GM23248 (cell line): ENCODE results near the gene LRRC37A3. TPM values are rescaled to one million over a fixed set of nuclear protein-coding genes. Genes with fewer than 3 reads are reported as not detected.
"Not testable (repeated sequence)": the region's sequence is repeated elsewhere in the genome, so short reads cannot be mapped to it uniquely, and the experiment has no call there.

Experiments
- DNase-seq: peaks from one replicate; pipeline ENCODE4 v3.0.0-alpha.2; 2015
- H2AFZ ChIP-seq: fragments of 200-600 bp; sonication (generic); 2 replicates; pipeline ENCODE4 v1.6.1; 2016; ENCODE audit warnings: antibody characterized with exemption
- H3F3A ChIP-seq: fragments of 200-600 bp; sonication (generic); 2 replicates; pipeline ENCODE4 v1.6.1; 2016; ENCODE audit warnings: mild to moderate bottlenecking, antibody characterized with exemption, mixed run types; ENCODE audit not compliant: insufficient read depth
- H3K27ac ChIP-seq: fragments of 200-600 bp; sonication (generic); 2 replicates; pipeline ENCODE4 v1.5.1; 2016; ENCODE audit warnings: mild to moderate bottlenecking
- H3K27me3 ChIP-seq: fragments of 200-600 bp; sonication (generic); replicated peaks from 2 replicates; pipeline ENCODE4 v1.6.1; 2016; ENCODE audit warnings: mild to moderate bottlenecking; ENCODE audit not compliant: insufficient read depth
- H3K36me3 ChIP-seq: fragments of 200-600 bp; sonication (generic); 2 replicates; pipeline ENCODE4 v1.6.1; 2016; ENCODE audit warnings: low read depth, mild to moderate bottlenecking
- H3K4me1 ChIP-seq: fragments of 200-600 bp; sonication (generic); 2 replicates; pipeline ENCODE4 v1.6.1; 2016; ENCODE audit warnings: mild to moderate bottlenecking; ENCODE audit not compliant: insufficient read depth
- H3K4me2 ChIP-seq: fragments of 200-600 bp; sonication (generic); one replicate; pipeline ENCODE4 v1.6.1; 2016; ENCODE audit warnings: mild to moderate bottlenecking; ENCODE audit not compliant: unreplicated experiment
- H3K4me3 ChIP-seq: fragments of 200-600 bp; sonication (generic); 2 replicates; pipeline ENCODE4 v1.5.1; 2016; ENCODE audit warnings: mild to moderate bottlenecking
- H3K79me2 ChIP-seq: fragments of 200-600 bp; sonication (generic); 2 replicates; pipeline ENCODE4 v1.6.1; 2016; ENCODE audit warnings: mild to moderate bottlenecking; ENCODE audit not compliant: insufficient read depth
- H3K9ac ChIP-seq: fragments of 200-600 bp; sonication (generic); 2 replicates; pipeline ENCODE4 v1.6.1; 2016; ENCODE audit warnings: mild to moderate bottlenecking
- H3K9me2 ChIP-seq: fragments of 200-600 bp; sonication (generic); 2 replicates; pipeline ENCODE4 v1.6.1; 2016; ENCODE audit warnings: mixed run types, mild to moderate bottlenecking, moderate library complexity; ENCODE audit not compliant: insufficient read depth
- H3K9me3 ChIP-seq: fragments of 200-600 bp; sonication (generic); one replicate; pipeline ENCODE4 v1.6.1; 2017; ENCODE audit warnings: low read depth
- H4K20me1 ChIP-seq: fragments of 200-600 bp; sonication (generic); 2 replicates; pipeline ENCODE4 v1.6.0; 2016; ENCODE audit not compliant: insufficient read depth
- EZH2 ChIP-seq: fragments of 200-600 bp; sonication (generic); IDR thresholded peaks from 2 replicates; pipeline ENCODE4 v1.6.1; 2018; ENCODE audit warnings: antibody characterized with exemption, mild to moderate bottlenecking; ENCODE audit not compliant: insufficient read depth, poor library complexity, severe bottlenecking
- EZH2phosphoT487 ChIP-seq: fragments of 200-600 bp; sonication (generic); IDR thresholded peaks from 2 replicates; pipeline ENCODE4 v1.6.1; 2018; ENCODE audit warnings: antibody characterized with exemption, moderate library complexity, mild to moderate bottlenecking, low read depth; ENCODE audit not compliant: insufficient read depth
- WGBS, 2 experiments: methylation state at CpG; one replicate each; pipeline ENCODE4 v1.1.6; 2015 to 2017; ENCODE audit warnings: low lambda C conversion rate in 2 of 2, low coverage in 1 of 2; ENCODE audit errors: missing lambda C conversion rate in 2 of 2; 5-methylcytosine and 5-hydroxymethylcytosine counted together
- in situ Hi-C: fragments of 300-500 bp; cut with MboI; formaldehyde crosslinking; loops from 2 replicates; pipeline ENCODE4 v1.15.0; 2020
- polyA plus RNA-seq: library from polyadenylated mRNA; unstranded; fragments of >200 nt; fragmentation: Nextera tagmentation; extraction: Ambion mirVana; gene quantifications from 2 replicates; pipeline ENCODE4 v1.2.1, GENCODE V29; 2016
- total RNA-seq: library from RNA; depleted of rRNA; stranded (reverse); fragments of >200 nt; shearing (Covaris generic); gene quantifications from 2 replicates; pipeline ENCODE4 v1.2.3, GENCODE V29; 2014

LRRC37A3 gene
- total and polyA plus RNA-seq, 2 experiments from 2014 or later: 3.1 to 5.7 TPM

GRCh38 chr17:64940055-64940454, 20.8 kb upstream of the LRRC37A3 start:
- H3K4me1 ChIP-seq: no peaks in the 10 kb centered on the region
- H3K27ac ChIP-seq: no peak overlapping the region
- in situ Hi-C loops: no loop called here
- H3K27me3 ChIP-seq: peaks cover 23% of the 10 kb centered on the region; the same call in 1 of the 2 replicates
- no peak for DNase-seq
- WGBS, 2 experiments: 89 to 93% methylated on average over 4 of the region's 4 CpGs
- H3K79me2 ChIP-seq: no peaks in the 10 kb centered on the region
- H2AFZ ChIP-seq: no peak overlapping the region
- H3K4me2 ChIP-seq: no peak overlapping the region
- TF ChIP-seq EZH2: no peak
- no peaks in the 10 kb centered on the region for H3K9me2 ChIP-seq
- H3K9me3 ChIP-seq: no peaks in the 10 kb centered on the region
- no peaks in the 10 kb centered on the region for H3K36me3 ChIP-seq
- H4K20me1 ChIP-seq: no peaks in the 10 kb centered on the region
- no peak overlapping the region for H3K9ac ChIP-seq
- no peak overlapping the region for H3K4me3 ChIP-seq
- H3F3A ChIP-seq: no peaks in the 10 kb centered on the region

DNA sequence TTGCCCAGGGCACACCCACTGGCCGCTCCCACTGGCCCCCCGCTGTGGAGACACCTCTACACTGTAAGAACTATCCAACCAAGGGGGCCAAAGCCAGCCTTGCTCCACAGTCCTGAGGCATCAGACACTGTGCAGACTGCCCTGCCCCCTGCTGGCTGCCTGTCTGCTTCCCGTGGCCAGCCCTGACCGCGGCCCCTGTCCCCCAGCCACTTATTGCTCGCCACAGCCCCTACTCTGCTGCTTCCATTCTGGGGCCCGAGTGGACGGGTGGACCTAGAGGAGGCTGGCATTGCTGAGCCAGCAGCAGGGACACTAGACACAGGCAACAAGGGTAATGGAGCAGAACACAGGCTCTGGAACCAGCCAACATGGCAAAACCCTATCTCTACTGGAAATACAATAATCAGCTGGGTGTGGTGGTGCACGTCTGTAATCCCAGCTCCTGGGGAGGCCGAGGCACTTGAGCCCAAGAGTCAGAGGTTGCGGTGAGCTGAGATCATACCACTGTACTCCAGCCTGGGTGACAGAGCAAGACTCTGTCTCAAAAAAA, 19.7 kb upstream of the LRRC37A3 start:
- no peak overlapping the region for H2AFZ ChIP-seq
- 39 to 52% methylated on average over 8 to 11 of the region's 11 CpGs for WGBS, 2 experiments
- no peak overlapping the region for H3K4me3 ChIP-seq
- TF ChIP-seq EZH2 (no peak), EZH2phosphoT487 (no peak)
- DNase-seq: peak; percentile 50
- in situ Hi-C loops: no loop called here
- peaks cover 23% of the 10 kb centered on the region; the same call in 1 of the 2 replicates for H3K27me3 ChIP-seq
- H3K4me2 ChIP-seq: no peak overlapping the region
- H3K79me2 ChIP-seq: no peaks in the 10 kb centered on the region
- no peaks in the 10 kb centered on the region for H3K4me1 ChIP-seq
- no peaks in the 10 kb centered on the region for H3K36me3 ChIP-seq
- no peaks in the 10 kb centered on the region for H3K9me3 ChIP-seq
- no peak overlapping the region for H3K9ac ChIP-seq
- no peaks in the 10 kb centered on the region for H4K20me1 ChIP-seq
- no peak overlapping the region for H3K27ac ChIP-seq
- H3K9me2 ChIP-seq: no peaks in the 10 kb centered on the region
- no peaks in the 10 kb centered on the region for H3F3A ChIP-seq

- no peak overlapping the region for H2AFZ ChIP-seq
- no peaks in the 10 kb centered on the region for H3K36me3 ChIP-seq
- TF ChIP-seq EZH2phosphoT487: no peak
- no peak for TF ChIP-seq EZH2
- H3K27ac ChIP-seq: no peak overlapping the region
- no peak overlapping the region for H3K4me2 ChIP-seq
- H3K9me3 ChIP-seq: no peaks in the 10 kb centered on the region
- DNase-seq: no peak
- no peaks in the 10 kb centered on the region for H3K4me1 ChIP-seq
- H3F3A ChIP-seq: no peaks in the 10 kb centered on the region
- H3K9me2 ChIP-seq: no peaks in the 10 kb centered on the region
- no peaks in the 10 kb centered on the region for H3K79me2 ChIP-seq
- in situ Hi-C loops: no loop called here
- H3K9ac ChIP-seq: no peak overlapping the region
- H4K20me1 ChIP-seq: no peaks in the 10 kb centered on the region
- no peak overlapping the region for H3K4me3 ChIP-seq
- H3K27me3 ChIP-seq: peaks cover 23% of the 10 kb centered on the region; the same call in 1 of the 2 replicates
Measured at GRCh38 chr17:64938290-64938689, 19.0 kb upstream of the LRRC37A3 start.

GRCh38 chr17:64936117-64936516, 16.8 kb upstream of the LRRC37A3 start:
- WGBS, 2 experiments: 73 to 79% methylated on average over 9 to 10 of the region's 10 CpGs
- TF ChIP-seq EZH2phosphoT487 (no peak), EZH2 (no peak)

GRCh38 chr17:64934284-64934778, 15.1 kb upstream of the LRRC37A3 start:
- H4K20me1 ChIP-seq, H3K27ac ChIP-seq, H3F3A ChIP-seq, H3K9ac ChIP-seq, H3K79me2 ChIP-seq, H3K9me2 ChIP-seq, H3K9me3 ChIP-seq, H3K4me3 ChIP-seq, H3K4me2 ChIP-seq, H2AFZ ChIP-seq, H3K36me3 ChIP-seq, DNase-seq, in situ Hi-C loops, H3K4me1 ChIP-seq: not testable (repeated sequence)
- peaks cover 15% of the 10 kb centered on the region; the same call in 1 of the 2 replicates for H3K27me3 ChIP-seq
- WGBS, 2 experiments: 86 to 89% methylated on average over 6 of the region's 6 CpGs

More at GRCh38 chr17:64936117-64936516, 16.8 kb upstream of the LRRC37A3 start:
- H4K20me1 ChIP-seq: no peaks in the 10 kb centered on the region
- H3K27me3 ChIP-seq: peaks cover 15% of the 10 kb centered on the region; the same call in 1 of the 2 replicates
- in situ Hi-C loops: no loop called here
- H3K9me3 ChIP-seq: no peaks in the 10 kb centered on the region
- no peak overlapping the region for H3K4me2 ChIP-seq
- H3K9ac ChIP-seq: no peak overlapping the region
- DNase-seq: no peak
- no peaks in the 10 kb centered on the region for H3F3A ChIP-seq
- no peaks in the 10 kb centered on the region for H3K79me2 ChIP-seq
- H3K4me3 ChIP-seq: no peak overlapping the region
- H3K4me1 ChIP-seq: no peaks in the 10 kb centered on the region
- H2AFZ ChIP-seq: no peak overlapping the region
- H3K27ac ChIP-seq: no peak overlapping the region
- no peaks in the 10 kb centered on the region for H3K9me2 ChIP-seq
- H3K36me3 ChIP-seq: no peaks in the 10 kb centered on the region

GRCh38 chr17:64932850-64933249, 13.6 kb upstream of the LRRC37A3 start:
- H3K9ac ChIP-seq, H3K4me2 ChIP-seq, H3K4me3 ChIP-seq, H3K9me3 ChIP-seq, DNase-seq, H4K20me1 ChIP-seq, in situ Hi-C loops, H3K27ac ChIP-seq, H3K79me2 ChIP-seq, H3F3A ChIP-seq, H3K4me1 ChIP-seq, H2AFZ ChIP-seq, H3K36me3 ChIP-seq, H3K9me2 ChIP-seq: not testable (repeated sequence)
- WGBS, 2 experiments: 84 to 93% methylated on average over 3 of the region's 3 CpGs
- peaks cover 10% of the 10 kb centered on the region; the same call in 1 of the 2 replicates for H3K27me3 ChIP-seq

DNA sequence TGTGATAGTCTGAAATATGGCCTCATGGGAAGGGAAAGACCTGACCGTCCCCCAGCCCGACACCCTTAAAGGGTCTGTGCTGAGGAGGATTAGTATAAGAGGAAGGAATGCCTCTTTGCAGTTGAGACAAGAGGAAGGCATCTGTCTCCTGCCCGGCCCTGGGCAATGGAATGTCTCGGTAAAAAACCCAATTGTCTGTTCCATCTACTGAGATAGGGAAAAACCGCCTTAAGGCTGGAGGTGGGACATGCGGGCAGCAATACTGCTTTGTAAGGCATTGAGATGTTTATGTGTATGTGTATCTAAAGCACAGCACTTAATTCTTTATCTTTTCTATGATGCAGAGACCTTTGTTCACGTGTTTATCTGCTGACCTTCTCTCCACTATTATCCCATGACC, 11.1 kb upstream of the LRRC37A3 start:
- H3K27ac ChIP-seq, H3K9me2 ChIP-seq, DNase-seq, H3K4me2 ChIP-seq, H2AFZ ChIP-seq, H3K9ac ChIP-seq, H4K20me1 ChIP-seq, H3K4me3 ChIP-seq, H3F3A ChIP-seq, H3K9me3 ChIP-seq, H3K27me3 ChIP-seq, H3K36me3 ChIP-seq, in situ Hi-C loops, H3K79me2 ChIP-seq: not testable (repeated sequence)
- peaks cover 10% of the 10 kb centered on the region; the same call in 1 of the 2 replicates for H3K4me1 ChIP-seq
- WGBS, 2 experiments: 84 to 87% methylated on average over 7 of the region's 7 CpGs
